CD4-positive, alpha-beta T cell treated with Interleukin-6 for 4 hours (primary cell): Measurements from ENCODE around the gene AKR7A2.

ENCODE experiments used
- DNase-seq: peaks from one replicate; pipeline ENCODE4 v3.0.0-alpha.2; 2020; ENCODE audit warnings: mixed read lengths

Gene AKR7A2

DNA sequence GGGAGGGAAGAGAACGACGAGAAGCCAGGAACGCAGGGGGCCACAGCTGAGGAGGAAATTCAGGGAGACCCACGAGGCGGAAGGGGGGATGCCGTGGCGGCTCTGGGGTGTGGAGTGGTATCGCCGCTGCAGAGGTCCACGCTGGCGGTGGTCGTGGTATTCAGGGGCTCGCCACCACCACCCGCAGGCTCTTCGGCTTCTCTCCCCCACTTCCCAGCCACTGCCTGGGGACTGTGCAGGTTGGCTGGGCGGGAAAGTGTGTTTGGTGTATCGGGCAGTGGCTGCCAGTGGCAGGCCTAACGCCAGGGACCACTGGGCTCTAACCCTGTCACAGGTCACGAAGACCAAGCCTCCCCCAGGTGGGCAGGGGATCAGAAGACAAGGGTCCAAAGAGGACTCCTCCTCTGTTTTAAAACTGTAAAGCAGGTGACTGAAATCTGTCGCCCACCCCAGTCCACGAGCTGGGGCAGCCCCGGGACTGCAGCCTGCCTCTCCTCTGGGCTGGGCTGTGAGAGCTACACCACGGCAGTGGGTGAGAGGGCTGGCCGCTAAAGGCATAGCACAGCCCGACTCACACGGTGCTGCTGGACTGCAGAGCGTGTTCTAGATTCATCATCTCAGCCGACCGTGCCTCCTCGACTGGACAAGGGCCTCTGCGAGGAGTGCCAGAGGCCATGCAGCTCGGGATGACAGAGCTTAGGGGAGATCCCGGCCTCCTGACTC lies 31.1 kb upstream of the AKR7A2 start:
- DNase-seq: no peak

DNA sequence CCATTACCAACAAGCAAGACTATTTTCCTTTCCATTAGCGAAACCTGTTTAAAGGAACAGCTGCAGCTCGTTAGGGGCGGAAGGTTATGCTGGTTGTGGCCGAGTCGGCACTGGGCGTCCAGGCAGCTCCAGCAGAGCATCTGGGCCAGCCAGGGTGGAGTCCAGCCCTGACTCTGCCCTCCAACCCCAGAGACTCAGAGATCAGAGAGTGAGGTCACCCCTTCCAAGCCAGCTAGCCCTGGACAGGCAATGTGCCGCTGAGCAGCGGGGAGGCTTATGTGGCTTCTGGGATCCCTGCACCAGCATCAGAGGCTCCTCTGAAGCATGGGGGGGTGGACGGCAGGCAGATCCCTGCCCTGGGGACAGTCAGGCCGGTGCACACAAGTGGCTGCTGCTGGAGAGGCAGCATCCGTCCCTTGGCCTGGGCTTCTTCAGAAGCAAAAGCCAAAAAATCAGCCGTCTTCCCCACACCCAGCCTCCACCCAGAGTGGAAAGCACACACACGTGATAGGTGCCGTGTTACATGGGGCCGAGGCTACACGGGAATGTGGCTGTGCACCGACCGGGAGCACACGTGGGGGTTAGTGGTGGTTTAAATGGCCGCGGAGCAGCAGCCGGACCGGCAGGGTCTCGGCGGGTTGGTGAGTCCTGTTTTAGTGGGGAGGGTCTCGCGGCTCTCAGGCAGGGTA lies 30.3 kb upstream of the AKR7A2 start:
- no peak for DNase-seq

DNA sequence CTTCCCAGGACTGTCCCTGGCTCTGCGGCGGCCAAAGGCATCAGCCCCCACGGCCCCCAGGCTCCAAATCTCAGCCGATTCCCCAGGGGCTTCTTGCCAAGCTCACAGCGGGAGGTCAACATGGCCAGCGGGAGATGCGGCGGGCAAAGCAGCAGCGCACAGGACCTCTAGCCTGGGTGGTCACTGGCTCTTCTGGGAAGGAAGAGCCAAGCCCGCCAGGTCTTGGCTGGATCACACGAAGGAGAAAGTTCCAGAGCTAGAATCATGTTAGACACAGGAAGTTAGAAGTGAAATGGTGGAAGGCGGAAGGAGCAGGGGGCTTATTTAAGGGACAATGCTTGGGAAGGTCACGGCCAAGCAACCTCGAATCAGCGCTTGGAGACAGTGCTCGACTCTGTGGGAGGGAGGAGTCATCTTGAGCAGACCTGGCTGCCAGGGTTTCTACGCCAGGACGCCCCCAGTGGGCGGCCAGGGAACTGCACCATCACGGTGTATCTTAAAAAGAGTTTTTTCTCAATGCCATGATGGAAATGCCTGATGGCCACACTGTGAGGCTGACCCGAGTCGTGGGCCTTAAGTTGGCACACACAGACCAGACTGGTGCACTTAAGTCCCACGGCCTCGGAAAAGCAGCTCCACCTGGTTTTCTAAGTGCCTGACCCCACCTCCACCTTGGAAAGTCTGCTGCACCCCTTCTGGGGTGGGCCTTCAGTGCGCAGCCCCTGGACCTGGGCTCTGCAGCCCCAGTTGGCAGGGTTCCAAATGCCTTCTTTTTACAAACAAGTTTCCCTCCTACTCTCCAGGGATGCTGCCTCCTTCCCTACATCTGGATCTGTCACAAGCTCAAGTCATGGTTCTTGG lies 29.5 kb upstream of the AKR7A2 start:
- DNase-seq: peak; percentile 78

DNA sequence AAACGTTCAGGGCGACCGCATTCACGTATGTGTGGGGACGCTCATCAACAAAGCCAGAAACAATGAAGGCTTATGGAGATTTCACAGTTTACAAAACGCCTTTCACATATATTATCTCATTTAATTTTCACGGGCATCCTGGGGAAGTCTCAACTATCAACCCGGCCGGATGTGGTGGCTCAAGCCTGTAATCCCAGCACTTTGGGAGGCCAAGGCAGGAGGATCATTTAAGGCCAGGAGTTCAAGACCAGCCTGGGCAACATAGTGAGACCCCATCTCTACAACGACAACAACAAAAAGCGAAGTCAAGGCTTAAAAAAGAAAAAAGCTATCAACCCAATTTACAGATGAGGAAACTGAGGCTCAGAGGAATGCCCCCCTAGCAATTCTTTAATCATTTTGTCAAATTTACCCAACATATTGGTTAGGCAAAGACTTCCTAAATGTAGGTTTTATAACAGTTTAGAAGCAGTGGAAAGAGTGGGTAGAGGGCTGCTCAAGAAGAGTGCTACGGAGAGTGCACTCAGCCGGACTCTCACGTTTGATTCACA lies 28.5 kb upstream of the AKR7A2 start:
- no peak for DNase-seq

DNA sequence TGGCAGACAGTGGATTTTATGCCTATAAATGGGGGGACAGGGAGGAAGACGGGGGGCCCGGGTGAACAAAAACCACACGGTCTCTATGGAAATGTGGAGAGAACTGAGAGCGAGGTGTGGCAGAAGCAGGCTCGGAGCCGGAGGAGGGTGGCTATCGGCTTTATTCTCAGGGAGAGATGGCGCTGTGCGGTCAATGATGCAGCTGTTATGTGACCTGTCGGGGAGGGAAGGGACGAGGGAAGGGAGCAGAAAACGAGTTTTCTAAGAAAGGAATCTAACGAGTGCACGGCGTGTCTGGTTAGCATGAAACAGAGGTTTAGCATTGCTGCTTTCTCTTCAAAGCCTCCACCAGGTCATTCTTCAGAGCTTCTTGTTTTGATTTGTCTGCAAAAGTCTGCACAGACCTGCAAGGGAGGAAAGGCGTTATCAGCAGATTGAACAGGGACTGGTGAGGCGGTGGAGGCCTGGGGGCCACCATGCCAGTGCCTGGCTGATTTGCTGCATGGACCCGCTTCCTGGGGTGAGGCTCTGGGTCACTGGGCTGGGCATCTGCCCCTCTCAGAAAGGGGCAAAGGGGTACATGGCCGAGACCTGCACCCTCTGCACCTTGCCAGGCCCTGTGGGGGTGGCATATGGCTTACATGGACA lies 27.4 kb upstream of the AKR7A2 start:
- no peak for DNase-seq

DNA sequence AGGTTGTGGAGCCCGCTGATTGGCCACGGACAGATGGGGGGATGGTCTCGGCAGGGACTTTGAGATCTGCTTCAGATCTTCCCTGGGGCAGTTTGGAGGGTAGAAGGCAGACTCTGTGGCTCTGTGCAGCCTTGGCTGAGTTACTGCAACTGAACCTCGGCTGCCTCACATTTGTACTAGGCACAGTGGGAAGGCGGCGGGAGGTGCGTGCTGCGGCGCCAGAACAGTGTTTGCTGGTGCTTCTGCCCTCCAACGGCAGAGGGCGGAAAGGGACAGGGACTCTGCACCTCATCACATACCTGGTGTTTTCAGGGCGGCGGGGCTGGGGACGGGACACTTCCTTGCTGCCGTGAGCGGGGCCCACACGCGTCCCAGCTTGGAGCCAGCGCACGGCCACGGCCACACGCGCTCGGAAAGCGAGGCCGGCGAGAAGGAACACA lies 26.4 kb upstream of the AKR7A2 start:
- no peak for DNase-seq

DNA sequence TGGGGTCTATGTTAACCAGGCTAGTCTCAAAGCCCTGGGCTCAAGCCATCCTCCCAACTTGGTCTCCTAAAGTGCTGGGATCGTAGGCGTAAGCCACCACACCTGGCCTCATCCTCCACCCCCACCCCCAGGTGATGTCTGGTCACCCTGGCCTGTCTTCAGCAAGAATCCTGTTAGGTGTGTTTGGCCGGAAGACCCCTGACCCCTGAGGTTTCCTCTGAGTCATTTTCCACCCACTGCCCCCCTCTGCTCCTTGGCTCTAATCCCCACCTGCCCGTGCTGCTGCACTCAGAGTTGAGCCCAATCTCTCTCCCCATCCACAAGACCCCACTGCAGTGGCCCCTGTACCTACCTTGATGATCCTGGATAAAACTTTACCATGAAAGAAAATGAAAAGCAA lies 25.3 kb upstream of the AKR7A2 start:
- no peak for DNase-seq

DNA sequence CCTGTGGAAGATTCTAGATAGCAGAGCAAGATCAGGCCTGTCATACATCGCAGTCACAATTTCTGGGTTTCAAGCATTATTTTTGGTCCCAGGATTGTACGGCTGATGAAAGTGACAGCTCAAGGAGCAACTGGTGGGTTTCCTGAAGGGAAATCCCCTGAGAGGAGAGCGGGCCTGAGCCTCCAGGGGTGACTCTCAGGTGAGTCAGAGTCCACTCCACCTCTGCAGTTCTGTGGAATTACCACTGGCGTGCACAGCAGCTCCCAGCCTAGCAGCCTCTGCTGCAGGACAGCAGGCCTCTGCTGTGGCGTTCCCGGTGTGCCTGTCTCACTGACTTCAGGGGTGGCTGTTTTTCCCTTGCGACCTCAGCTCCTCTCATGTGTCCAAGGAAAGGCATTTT lies 24.6 kb upstream of the AKR7A2 start:
- DNase-seq: no peak

DNA sequence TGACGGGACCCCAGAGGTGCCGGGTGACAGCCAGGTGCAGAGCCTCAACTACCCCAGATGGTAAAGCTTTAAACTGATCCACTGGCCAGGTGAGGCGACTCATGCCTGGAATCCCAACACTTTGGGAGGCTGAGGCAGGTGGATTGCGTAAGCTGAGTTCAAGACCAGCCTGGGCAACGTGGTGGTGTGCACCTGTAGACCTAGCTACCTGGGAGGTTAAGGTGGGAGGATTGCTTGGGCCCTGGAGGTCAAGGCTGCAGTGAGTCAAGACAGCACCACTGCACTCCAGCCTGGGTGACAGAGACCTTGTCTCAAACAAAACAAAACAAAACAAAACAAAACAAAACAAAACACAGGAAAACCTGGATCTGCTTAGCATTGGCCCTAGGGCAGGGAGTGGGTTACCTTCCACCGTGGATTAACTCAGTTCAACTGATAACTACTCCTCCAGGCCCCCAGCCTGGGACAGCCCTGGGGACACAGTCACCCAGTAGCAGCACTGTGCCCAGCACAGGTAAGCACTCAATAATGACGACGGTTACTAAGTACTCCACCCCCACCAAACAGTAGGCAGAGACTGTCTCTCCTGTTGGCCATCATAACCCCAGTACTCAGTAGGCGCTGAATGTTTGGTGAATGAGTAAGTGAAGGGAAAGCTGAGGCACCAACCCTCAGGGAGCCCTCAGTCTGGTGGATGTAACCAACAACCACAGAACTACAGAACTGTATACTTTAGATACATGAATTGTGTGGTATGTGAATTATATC lies 21.8 kb upstream of the AKR7A2 start:
- no peak for DNase-seq

DNA sequence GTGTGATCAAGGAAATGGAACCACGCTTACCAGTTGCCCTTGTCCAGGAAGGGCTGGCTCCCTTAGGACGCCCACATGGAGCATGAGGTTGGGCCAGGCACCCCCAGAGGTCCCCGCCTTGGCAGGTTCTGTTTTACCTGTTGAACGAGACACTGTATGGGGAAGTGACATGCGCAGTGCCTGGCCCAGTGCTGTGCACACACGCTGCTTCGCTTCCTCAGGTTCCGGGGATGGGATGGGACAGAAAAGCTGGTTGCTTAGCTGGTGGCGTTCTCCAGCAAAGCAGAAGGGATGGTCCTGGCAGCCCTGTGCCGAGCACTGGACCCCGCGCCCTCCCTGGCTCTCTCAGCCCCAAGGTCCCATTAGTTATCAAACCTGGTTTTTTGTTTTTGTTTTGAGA lies 20.9 kb upstream of the AKR7A2 start:
- DNase-seq: no peak

DNA sequence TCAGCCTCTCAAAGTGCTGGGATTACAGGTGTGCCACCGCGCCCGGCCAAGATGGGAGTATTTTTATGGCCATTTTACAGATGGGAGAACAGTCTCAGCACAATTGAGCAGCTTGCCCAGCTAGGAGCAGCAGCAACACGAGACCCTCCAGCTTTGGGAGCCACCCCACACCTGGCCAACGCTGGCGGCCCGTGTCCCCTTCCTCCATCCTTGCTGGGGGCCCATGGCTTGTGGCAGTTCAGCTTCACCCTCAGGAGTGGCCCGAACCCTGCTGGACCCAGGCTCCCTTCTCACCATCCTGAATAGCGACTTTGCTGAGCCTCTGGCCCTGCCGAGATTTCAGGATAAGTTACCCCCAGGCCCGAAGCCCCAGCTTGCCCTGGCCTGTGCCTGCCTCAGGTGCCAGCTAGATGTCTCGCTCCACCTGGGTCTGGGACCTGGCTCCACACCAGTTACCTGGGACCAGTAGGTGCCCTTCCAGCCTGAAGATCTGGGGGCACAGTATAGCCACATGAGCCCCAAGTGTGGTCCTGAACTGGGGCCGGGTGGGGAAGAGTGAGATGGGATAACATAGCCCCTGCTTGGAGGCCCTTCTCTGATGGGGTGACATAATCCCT lies 19.4 kb upstream of the AKR7A2 start:
- no peak for DNase-seq

DNA sequence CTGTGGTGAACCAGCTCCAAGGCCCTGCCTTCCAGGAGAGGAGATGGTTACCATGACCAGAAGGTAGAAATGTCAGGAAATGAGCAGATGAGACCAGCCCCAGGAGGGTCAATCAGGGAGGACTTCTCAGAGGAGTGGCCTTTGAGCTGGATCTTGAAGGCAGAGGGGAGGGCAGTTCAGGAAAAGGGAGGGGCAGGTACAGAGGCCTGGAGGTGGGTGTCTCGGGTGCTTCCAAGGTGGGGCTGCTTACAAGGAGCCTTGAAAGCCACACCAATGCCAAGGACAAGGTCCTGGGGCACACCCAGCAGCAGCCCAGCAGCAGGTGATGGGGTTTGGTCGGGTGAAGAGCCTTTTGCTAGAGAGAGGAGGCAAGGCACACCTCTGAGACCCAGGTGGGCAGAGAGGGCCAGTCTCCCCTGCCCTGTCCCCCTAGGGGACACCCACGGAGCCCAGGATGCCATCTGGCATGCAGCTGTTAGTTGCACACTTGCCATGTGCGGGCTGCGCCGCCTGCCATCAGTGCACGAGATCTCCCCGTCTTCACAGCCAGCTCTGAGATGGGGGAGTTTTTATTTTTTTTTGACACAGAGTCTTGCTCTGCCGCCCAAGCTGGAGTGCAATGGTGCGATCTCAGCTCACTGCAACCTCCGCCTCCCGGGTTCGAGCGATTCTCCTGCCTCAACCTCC lies 18.6 kb upstream of the AKR7A2 start:
- no peak for DNase-seq

DNA sequence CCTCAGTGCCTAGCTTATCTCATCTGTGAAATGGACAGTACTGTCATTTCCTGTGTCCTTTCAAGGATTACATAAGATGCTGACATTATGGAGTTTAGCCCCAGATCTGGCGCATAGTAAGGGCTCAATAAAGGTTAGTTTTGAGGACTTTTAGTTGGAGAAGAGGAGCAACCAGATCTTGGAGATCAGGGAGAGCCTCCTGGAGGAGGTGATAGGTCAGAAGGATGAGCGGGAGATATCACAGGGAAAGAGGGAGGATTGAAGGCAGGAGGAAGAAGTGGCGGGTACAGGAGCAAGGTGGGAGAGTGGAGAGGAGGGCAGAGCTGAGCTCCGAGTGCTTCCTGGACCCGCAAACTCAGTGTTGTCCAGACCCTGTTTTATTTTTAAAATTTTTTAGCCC lies 17.7 kb upstream of the AKR7A2 start:
- DNase-seq: no peak

DNA sequence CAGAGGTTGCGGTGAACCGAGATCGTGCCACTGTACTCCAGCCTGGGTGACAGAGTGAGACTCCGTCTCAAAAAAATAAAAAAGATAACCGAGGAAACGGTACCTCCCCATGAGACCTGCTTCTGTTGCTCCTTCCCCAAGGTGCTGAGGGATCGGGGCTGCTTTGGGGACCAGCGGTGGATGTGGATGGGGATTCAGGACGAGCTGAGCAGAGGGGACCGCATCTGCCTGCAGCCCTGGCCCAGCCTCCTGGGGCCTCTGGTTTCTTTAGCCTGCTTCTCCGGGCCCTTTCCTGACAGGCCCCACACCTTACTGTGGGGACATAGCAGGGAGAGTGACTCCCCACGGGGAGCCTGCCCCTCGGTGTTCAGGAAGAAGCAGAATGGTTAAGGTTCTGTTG lies 17.2 kb upstream of the AKR7A2 start:
- DNase-seq: no peak

DNA sequence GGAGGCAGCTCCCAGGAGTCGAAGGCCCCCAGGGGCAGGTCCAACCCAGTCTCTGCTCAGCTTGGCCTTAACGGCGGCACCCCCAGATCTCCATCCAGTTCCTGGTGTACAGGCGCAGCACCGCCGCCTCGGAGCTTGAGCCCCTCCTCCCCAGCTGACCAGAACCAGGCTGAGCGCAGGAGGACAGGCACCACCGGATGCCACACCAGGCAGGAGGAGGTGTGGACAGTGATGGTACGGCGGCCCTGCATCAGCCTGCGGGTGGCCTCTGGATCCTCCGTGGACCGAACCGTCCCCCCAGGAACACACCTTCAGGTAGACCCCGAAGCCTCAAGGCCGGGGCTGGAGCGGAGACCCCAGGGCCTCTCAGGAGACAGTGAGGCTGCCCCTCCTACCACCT lies 16.5 kb upstream of the AKR7A2 start:
- DNase-seq: no peak

DNA sequence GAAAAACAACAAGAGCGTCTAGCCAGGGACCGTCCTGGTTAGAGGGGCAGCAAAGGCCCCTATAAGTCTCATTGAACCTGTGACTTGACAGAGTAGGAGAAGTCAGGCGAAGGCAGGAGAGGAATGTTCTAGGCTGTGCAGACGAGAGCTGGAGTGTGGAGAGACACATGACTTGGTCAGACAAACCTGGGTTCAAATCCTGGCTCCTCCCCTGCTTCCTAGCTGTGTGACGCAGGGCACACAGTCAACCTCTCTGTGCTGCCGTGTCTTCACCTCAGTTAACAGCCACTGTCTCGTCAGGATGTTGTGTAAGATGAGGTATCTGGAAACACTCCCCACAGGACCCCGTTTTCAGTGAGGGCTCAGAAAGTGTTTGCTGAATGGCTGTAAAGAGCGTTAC lies 15.8 kb upstream of the AKR7A2 start:
- DNase-seq: no peak

DNA sequence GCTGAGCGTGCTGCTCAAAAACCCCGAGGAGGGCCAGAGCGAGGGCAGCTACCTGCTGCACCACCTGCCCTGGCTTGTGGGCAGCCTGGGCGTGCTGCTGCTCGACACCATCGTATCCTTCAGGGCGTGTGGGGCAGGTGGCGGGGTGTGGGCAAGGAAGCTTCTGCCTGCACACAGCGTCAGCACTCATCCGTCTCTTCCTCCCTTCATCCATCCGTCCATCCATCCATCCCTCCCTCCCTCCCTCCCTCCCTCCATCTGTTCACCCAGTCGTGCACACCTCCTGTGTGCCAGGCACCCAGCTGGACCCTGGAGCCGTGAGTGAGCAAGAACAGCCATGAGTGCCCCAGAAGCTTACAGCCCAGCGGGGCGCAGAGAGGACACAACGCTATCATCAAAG lies 15.4 kb upstream of the AKR7A2 start:
- DNase-seq: no peak

DNA sequence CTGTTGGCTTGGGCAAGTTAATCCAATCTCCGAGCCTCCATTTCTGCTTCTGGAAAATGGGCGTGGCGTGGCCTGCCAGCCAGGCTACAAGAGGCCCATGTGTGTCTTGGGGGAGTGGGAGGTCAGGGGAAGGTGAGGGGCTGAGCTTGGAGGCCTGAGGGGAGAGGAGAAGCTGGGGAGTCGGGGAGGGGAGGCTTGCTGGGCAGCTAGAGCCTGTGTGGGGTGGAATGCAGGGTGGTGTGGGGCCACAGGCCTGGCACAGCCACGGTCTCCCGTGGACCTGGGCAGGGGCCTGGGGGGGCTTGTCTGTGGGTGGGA lies 14.8 kb upstream of the AKR7A2 start:
- DNase-seq: no peak

DNA sequence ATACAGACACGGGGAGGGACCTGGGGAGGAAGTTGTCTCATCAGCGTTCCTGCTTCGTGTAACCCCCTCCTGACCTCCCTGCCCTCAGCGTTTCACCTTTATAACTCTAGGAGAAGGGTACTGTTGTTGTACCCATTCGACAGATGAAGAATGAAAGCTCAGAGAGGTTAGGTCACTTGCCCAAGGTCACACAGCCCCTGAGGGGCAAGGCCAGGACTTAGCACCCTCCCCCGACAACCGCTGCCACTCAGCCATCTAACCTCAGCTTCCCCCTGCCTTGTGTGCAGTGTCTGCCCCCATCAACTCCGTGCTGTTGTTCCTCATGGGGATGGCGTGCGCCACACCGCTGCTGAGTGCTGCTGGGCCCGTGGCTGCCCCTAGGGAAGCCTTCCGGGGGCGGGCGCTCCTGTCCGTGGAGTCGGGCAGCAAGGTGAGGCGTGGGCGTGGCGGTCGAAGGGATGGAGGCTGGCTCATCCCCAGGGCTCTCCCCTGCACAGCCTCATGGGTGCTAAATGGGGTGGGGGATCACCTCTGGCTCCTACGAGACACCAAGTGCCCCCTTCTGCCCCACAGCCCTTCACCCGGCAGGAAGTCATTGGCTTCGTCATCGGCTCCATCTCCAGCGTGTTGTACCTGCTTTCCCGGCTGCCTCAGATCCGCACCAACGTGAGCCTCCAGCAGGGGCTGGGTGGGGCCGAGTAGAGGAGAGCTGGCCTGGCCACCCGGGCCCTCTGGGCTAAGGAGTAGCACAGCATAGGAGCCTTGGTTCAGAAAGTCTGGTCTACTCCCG lies 14.2 kb upstream of the AKR7A2 start:
- no peak for DNase-seq

DNA sequence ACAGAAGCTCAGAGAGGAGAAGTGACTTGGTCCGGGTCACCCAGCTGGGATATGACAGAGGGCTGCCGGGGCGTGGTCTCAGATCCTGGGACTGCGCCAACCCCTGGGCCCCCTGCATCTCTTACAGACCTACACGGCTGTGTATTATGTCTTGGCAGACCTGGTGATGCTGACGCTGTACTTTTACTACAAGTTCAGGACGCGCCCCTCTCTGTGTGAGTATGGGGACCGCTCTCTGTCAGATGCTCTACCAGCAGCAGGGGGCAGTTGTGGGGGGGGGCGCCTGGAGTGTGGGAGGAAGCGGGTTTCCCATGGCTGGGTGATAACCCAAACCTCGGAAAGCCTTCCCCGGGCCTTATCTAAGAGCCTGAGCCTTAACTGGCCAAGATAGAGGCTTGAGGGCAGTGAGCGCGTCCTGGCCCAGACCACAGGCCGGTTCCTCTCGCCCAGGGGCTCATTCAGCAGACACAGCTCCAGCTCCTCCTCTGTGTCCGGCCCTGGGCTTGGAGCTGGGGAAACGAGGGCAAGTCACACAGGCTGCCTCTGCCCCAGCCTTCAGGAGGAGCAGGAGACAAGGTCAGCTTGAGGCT lies 13.5 kb upstream of the AKR7A2 start:
- DNase-seq: no peak
